Thoracic aorta (tissue), 2 donors: ENCODE results near the gene NEDD4L. TPM values are rescaled to one million over a fixed set of nuclear protein-coding genes. Genes with fewer than 3 reads are reported as not detected.

Source experiments
- ATAC-seq: fragments of 150-250 bp; one replicate; pipeline ENCODE4 v1.8.0; 2017; ENCODE audit warnings: low read depth; ENCODE audit not compliant: insufficient number of reproducible peaks, low FRiP score
- DNase-seq: peaks from one replicate; pipeline ENCODE4 v3.0.0-alpha.2; 2020; ENCODE audit warnings: low spot score
- H3K27ac ChIP-seq, 2 donors: fragments of 200-600 bp; sonication (generic); 1 replicate in 1 of 2; 2 replicates in 1 of 2; pipeline ENCODE4 v1.5.1; 2016; ENCODE audit warnings: mild to moderate bottlenecking in 2 of 2, moderate library complexity in 2 of 2
- H3K27me3 ChIP-seq: fragments of 200-600 bp; sonication (generic); replicated peaks from 2 replicates; pipeline ENCODE4 v1.6.0; 2016; ENCODE audit warnings: mild to moderate bottlenecking; ENCODE audit not compliant: insufficient read depth
- H3K36me3 ChIP-seq: fragments of 200-600 bp; sonication (generic); one replicate; pipeline ENCODE4 v1.5.1; 2016
- H3K4me1 ChIP-seq, 2 donors: fragments of 200-600 bp; sonication (generic); 1 replicate in 1 of 2; 2 replicates in 1 of 2; pipeline versions ENCODE4 v1.5.1 to v1.6.0; 2016; ENCODE audit warnings: low read depth in 2 of 2, mild to moderate bottlenecking in 1 of 2; ENCODE audit not compliant: control insufficient read depth in 1 of 2
- H3K4me3 ChIP-seq: fragments of 200-600 bp; sonication (generic); 2 replicates; pipeline ENCODE4 v1.5.1; 2016; ENCODE audit warnings: mild to moderate bottlenecking
- H3K9me3 ChIP-seq: fragments of 200-600 bp; sonication (generic); 2 replicates; pipeline ENCODE4 v1.5.1; 2016
- CTCF ChIP-seq: fragments of 200-600 bp; sonication (generic); IDR thresholded peaks from one replicate; pipeline ENCODE4 v1.5.1; 2019; ENCODE audit warnings: antibody characterized with exemption
- total RNA-seq, 2 donors: library from RNA; depleted of rRNA; stranded (reverse); fragments of >200 nt; gene quantifications; one replicate each; pipeline versions ENCODE4 v1.1.0 to v1.2.3, GENCODE V29; 2016

Gene NEDD4L
- total RNA-seq, 2 donors from 2014 or later, result 13.9 to 22.9 TPM

GRCh38 chr18:58020567-58021107 is 23.4 kb upstream of the NEDD4L start:
- no peak for DNase-seq
- Histone ChIP-seq H3K9me3 (no peaks in the 10 kb centered on the region), H3K27ac (no peak overlapping the region), H3K4me3 (no peak overlapping the region), H3K4me1 (no peaks in the 10 kb centered on the region), H3K27me3 (no peaks in the 10 kb centered on the region), H3K36me3 (no peaks in the 10 kb centered on the region)
- TF ChIP-seq CTCF, result no peak
- no peak for ATAC-seq

GRCh38 chr18:58021504-58021903 is 22.5 kb upstream of the NEDD4L start:
- no peaks in the 10 kb centered on the region for H3K27me3 ChIP-seq
- no peak overlapping the region for H3K4me3 ChIP-seq
- H3K36me3 ChIP-seq, result no peaks in the 10 kb centered on the region
- ATAC-seq (no peak), DNase-seq (no peak)
- no peaks in the 10 kb centered on the region for H3K9me3 ChIP-seq
- TF ChIP-seq CTCF, result no peak
- H3K4me1 ChIP-seq, result no peaks in the 10 kb centered on the region
- H3K27ac ChIP-seq, result no peak overlapping the region

- DNase-seq (no peak), ATAC-seq (no peak)
- H3K4me3 ChIP-seq, result no peak overlapping the region
- H3K9me3 ChIP-seq, result no peaks in the 10 kb centered on the region
- no peaks in the 10 kb centered on the region for H3K36me3 ChIP-seq
- H3K27ac ChIP-seq, result no peak overlapping the region
- H3K4me1 ChIP-seq, result no peaks in the 10 kb centered on the region
- TF ChIP-seq CTCF, result no peak
- H3K27me3 ChIP-seq, result no peaks in the 10 kb centered on the region
These were observed 20.9 kb upstream of the NEDD4L start for GRCh38 chr18:58023108-58023507.

- H3K27ac ChIP-seq, result no peak overlapping the region
- no peak for TF ChIP-seq CTCF
- H3K36me3 ChIP-seq, result no peaks in the 10 kb centered on the region
- no peaks in the 10 kb centered on the region for H3K9me3 ChIP-seq
- H3K4me3 ChIP-seq, result no peak overlapping the region
- DNase-seq (no peak), ATAC-seq (no peak)
- H3K27me3 ChIP-seq, result no peaks in the 10 kb centered on the region
- H3K4me1 ChIP-seq, result no peaks in the 10 kb centered on the region
These were observed 19.9 kb upstream of the NEDD4L start for GRCh38 chr18:58024139-58024538.

- Histone ChIP-seq H3K36me3 (no peaks in the 10 kb centered on the region), H3K4me1 (no peaks in the 10 kb centered on the region), H3K27me3 (no peaks in the 10 kb centered on the region), H3K9me3 (no peaks in the 10 kb centered on the region), H3K27ac (no peak overlapping the region), H3K4me3 (no peak overlapping the region)
- no peak for TF ChIP-seq CTCF
- ATAC-seq, result no peak
- no peak for DNase-seq
These were observed 18.8 kb upstream of the NEDD4L start for GRCh38 chr18:58025205-58025604.
